KMS-11 (cell line): ENCODE results near the gene SLC43A3.

Source experiments
- H2AFZ ChIP-seq: fragments of 200-600 bp; sonication (generic); 2 replicates; pipeline ENCODE4 v1.6.1; 2016; ENCODE audit warnings: antibody characterized with exemption, mixed run types, low read depth
- H3K27ac ChIP-seq: fragments of 200-600 bp; sonication (generic); 2 replicates; pipeline ENCODE4 v1.6.1; 2016; ENCODE audit warnings: mild to moderate bottlenecking, mixed run types
- H3K27me3 ChIP-seq: fragments of 200-600 bp; sonication (generic); 2 replicates; pipeline ENCODE4 v1.6.1; 2017; ENCODE audit warnings: mild to moderate bottlenecking, low read depth, mixed run types, moderate library complexity; ENCODE audit not compliant: insufficient read depth
- H3K36me3 ChIP-seq: fragments of 200-600 bp; sonication (generic); 2 replicates; pipeline ENCODE4 v1.6.1; 2017; ENCODE audit warnings: mild to moderate bottlenecking, mixed run types; ENCODE audit not compliant: insufficient read depth
- H3K4me1 ChIP-seq: fragments of 200-600 bp; sonication (generic); 2 replicates; pipeline ENCODE4 v1.6.1; 2016; ENCODE audit warnings: mild to moderate bottlenecking, low read depth, mixed run types; ENCODE audit not compliant: poor library complexity, severe bottlenecking
- H3K4me2 ChIP-seq: fragments of 200-600 bp; sonication (generic); 2 replicates; pipeline ENCODE4 v1.7.0; 2016; ENCODE audit warnings: mild to moderate bottlenecking, mixed run types
- H3K4me3 ChIP-seq: fragments of 200-600 bp; sonication (generic); IDR thresholded peaks from 2 replicates; pipeline ENCODE4 v1.6.1; 2017; ENCODE audit warnings: low read depth, low read length, mixed read lengths; ENCODE audit not compliant: insufficient read depth
- H3K79me2 ChIP-seq: fragments of 200-600 bp; sonication (generic); 2 replicates; pipeline ENCODE4 v1.6.1; 2016; ENCODE audit warnings: low read depth, mixed run types; ENCODE audit not compliant: insufficient read depth
- H3K9ac ChIP-seq: fragments of 200-600 bp; sonication (generic); 2 replicates; pipeline ENCODE4 v1.6.1; 2016; ENCODE audit warnings: mild to moderate bottlenecking, mixed run types
- H4K20me1 ChIP-seq: fragments of 200-600 bp; sonication (generic); 2 replicates; pipeline ENCODE4 v1.6.1; 2016; ENCODE audit warnings: mild to moderate bottlenecking, mixed run types; ENCODE audit not compliant: insufficient read depth
- CTCF ChIP-seq: fragments of 200-600 bp; sonication (generic); conservative IDR thresholded peaks from 2 replicates; pipeline ENCODE4 v1.6.1; 2017; ENCODE audit warnings: low read depth, mild to moderate bottlenecking, antibody characterized with exemption, low read length, moderate library complexity, mixed read lengths

The SLC43A3 gene

GRCh38 chr11:57434640-57435546 lies 8.0 kb upstream of the SLC43A3 start:
- Histone ChIP-seq H3K4me2 (no peak overlapping the region), H2AFZ (no peak overlapping the region), H3K9ac (no peak overlapping the region), H3K79me2 (no peaks in the 10 kb centered on the region), H3K36me3 (no peaks in the 10 kb centered on the region), H3K27ac (no peak overlapping the region), H3K4me1 (no peaks in the 10 kb centered on the region), H4K20me1 (no peaks in the 10 kb centered on the region), H3K4me3 (no peak overlapping the region), H3K27me3 (no peaks in the 10 kb centered on the region)
- no peak for TF ChIP-seq CTCF

GRCh38 chr11:57432714-57433163 lies 5.8 kb upstream of the SLC43A3 start:
- H3K4me2 ChIP-seq, result no peak overlapping the region
- no peak for TF ChIP-seq CTCF
- no peaks in the 10 kb centered on the region for H3K4me1 ChIP-seq
- H2AFZ ChIP-seq, result no peak overlapping the region
- H3K4me3 ChIP-seq, result no peak overlapping the region
- H3K9ac ChIP-seq, result no peak overlapping the region
- H3K36me3 ChIP-seq, result no peaks in the 10 kb centered on the region
- no peaks in the 10 kb centered on the region for H3K27me3 ChIP-seq
- no peak overlapping the region for H3K27ac ChIP-seq
- no peaks in the 10 kb centered on the region for H4K20me1 ChIP-seq
- H3K79me2 ChIP-seq, result no peaks in the 10 kb centered on the region

- Histone ChIP-seq H4K20me1 (no peaks in the 10 kb centered on the region), H3K27ac (no peak overlapping the region), H2AFZ (no peak overlapping the region), H3K4me3 (no peak overlapping the region), H3K79me2 (no peaks in the 10 kb centered on the region), H3K36me3 (no peaks in the 10 kb centered on the region), H3K27me3 (no peaks in the 10 kb centered on the region), H3K9ac (no peak overlapping the region), H3K4me2 (no peak overlapping the region), H3K4me1 (no peaks in the 10 kb centered on the region)
- no peak for TF ChIP-seq CTCF
Measured at GRCh38 chr11:57432149-57432561, 5.2 kb upstream of the SLC43A3 start.

GRCh38 chr11:57430952-57431351 lies 4.0 kb upstream of the SLC43A3 start:
- no peak overlapping the region for H3K4me2 ChIP-seq
- no peak overlapping the region for H3K27ac ChIP-seq
- H3K79me2 ChIP-seq, result no peaks in the 10 kb centered on the region
- no peaks in the 10 kb centered on the region for H3K4me1 ChIP-seq
- TF ChIP-seq CTCF, result no peak
- no peak overlapping the region for H2AFZ ChIP-seq
- no peaks in the 10 kb centered on the region for H4K20me1 ChIP-seq
- H3K27me3 ChIP-seq, result no peaks in the 10 kb centered on the region
- no peaks in the 10 kb centered on the region for H3K36me3 ChIP-seq
- H3K4me3 ChIP-seq, result no peak overlapping the region
- no peak overlapping the region for H3K9ac ChIP-seq
